GM21423 (cell line): ENCODE measurements around the gene ZNF729.
"Not testable (repeated sequence)": the region's sequence is repeated elsewhere in the genome, so short reads cannot be mapped to it uniquely, and the experiment has no call there.

Experiments used
- ATAC-seq: cut with Tn5 transposase; IDR thresholded peaks from one replicate; pipeline ENCODE4 v1.9.1; 2021; ENCODE audit warnings: mild to moderate bottlenecking, moderate library complexity; ENCODE audit not compliant: unreplicated experiment

Gene ZNF729

GRCh38 chr19:22286151-22286810, at the start of gene ZNF729:
TSS of gene ZNF729 (plus strand) at chr19:22286441. CDS start at chr19:22286526, 85 bp downstream.
- no peak for ATAC-seq

GRCh38 chr19:22256856-22257255, 29.4 kb upstream of the ZNF729 start:
- ATAC-seq, result no peak

- ATAC-seq, result no peak
Observed at GRCh38 chr19:22257381-22257780, 28.9 kb upstream of the ZNF729 start.

GRCh38 chr19:22257916-22258315, 28.3 kb upstream of the ZNF729 start:
- no peak for ATAC-seq

- no peak for ATAC-seq
Observed at GRCh38 chr19:22260499-22260898, 25.7 kb upstream of the ZNF729 start.

- no peak for ATAC-seq
Observed at GRCh38 chr19:22261596-22261995, 24.6 kb upstream of the ZNF729 start.

DNA sequence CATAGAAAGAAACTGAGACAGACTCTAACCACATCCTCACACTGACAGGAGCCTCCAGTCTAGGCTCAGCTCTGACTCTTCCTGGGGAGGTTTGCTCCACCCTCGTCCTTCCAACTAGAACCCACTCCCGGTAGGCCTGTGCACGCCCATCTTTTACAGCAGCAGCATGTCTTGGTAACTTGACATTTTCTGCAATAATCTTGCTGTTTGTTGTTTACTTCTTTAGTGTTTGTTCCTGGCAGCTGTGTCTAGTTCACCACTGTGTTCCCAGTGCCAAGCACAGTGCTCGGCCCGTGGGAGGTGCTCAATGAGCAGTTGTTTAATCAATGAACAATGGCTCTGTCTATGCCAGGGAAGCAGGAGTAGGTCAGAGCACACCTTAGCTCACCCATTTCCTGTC, 23.1 kb upstream of the ZNF729 start:
- no peak for ATAC-seq

DNA sequence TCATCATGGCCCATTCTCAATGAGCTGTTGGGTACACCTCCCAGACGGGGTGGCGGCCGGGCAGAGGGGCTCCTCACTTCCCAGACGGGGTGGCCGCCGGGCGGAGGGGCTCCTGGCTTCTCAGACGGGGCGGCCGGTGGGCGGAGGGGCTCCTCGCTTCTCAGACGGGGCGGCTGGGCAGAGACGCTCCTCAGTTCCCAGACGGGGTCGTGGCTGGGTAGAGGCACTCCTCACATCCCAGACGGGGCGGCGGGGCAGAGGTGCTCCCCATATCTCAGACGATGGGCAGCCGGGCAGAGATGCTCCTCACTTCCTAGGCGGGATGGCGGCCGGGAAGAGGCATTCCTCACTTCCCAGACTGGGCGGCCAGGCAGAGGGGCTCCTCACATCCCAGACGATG, 35.3 kb downstream of the ZNF729 start:
- ATAC-seq, result not testable (repeated sequence)

GRCh38 chr19:22326219-22326618, 40.0 kb downstream of the ZNF729 start:
- ATAC-seq, result no peak

GRCh38 chr19:22327321-22327720, 41.1 kb downstream of the ZNF729 start:
- ATAC-seq, result no peak

- no peak for ATAC-seq
Observed at GRCh38 chr19:22331521-22331920, 45.3 kb downstream of the ZNF729 start.

GRCh38 chr19:22332924-22333323, 46.7 kb downstream of the ZNF729 start:
- no peak for ATAC-seq

DNA sequence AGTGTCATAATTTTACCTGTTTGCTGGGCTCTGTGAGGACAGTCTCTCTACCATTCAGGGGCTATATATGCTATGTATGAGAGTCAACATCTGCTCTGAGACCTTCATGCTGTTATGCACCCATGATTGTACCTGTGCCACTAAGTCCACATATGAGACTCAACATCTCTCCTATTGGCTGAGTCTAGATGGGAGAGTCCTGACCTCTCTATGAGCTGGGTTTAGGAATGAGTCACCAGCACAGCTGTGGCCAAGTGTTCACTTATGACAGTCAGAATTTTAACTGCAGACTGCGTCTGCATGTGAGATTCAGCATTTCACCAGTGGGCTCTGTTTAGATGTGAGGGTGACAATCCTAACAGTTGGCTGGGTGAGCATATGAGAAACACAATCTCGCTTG, 49.5 kb downstream of the ZNF729 start:
- ATAC-seq, result no peak

GRCh38 chr19:22354665-22355064, 68.4 kb downstream of the ZNF729 start:
- ATAC-seq, result no peak
